ENCODE results near the gene AXIN2. TPM values are rescaled to one million over a fixed set of nuclear protein-coding genes. Genes with fewer than 3 reads are reported as not detected.

Gene AXIN2
- polyA plus RNA-seq, 1 donor = 12.4 TPM

GRCh38 chr17:65584604-65585521 is 23.4 kb upstream of the AXIN2 start:
- Histone ChIP-seq H3K36me3 (ENCODE audit: control insufficient read depth, insufficient read depth, low read length) (no peaks in the 10 kb centered on the region), H3K4me3 (ENCODE audit: low read length) (no peak overlapping the region), H3K9me3 (ENCODE audit: control insufficient read depth, low read depth, low read length) (no peaks in the 10 kb centered on the region), H3K4me1 (ENCODE audit: control insufficient read depth, insufficient read depth, low read length) (peaks cover 32% of the 10 kb centered on the region), H3K27ac (ENCODE audit: low read length) (no peak overlapping the region), H3K27me3 (ENCODE audit: control insufficient read depth, insufficient read depth, low read length) (no peaks in the 10 kb centered on the region)
- DNase-seq = no peak
- WGBS (ENCODE audit: insufficient coverage, low lambda C conversion rate) = 100% methylated on average over 1 of the region's 12 CpGs

- Histone ChIP-seq H3K4me3 (ENCODE audit: low read length) (no peak overlapping the region), H3K9me3 (ENCODE audit: control insufficient read depth, low read depth, low read length) (no peaks in the 10 kb centered on the region), H3K4me1 (ENCODE audit: control insufficient read depth, insufficient read depth, low read length) (peaks cover 26% of the 10 kb centered on the region), H3K36me3 (ENCODE audit: control insufficient read depth, insufficient read depth, low read length) (no peaks in the 10 kb centered on the region), H3K27me3 (ENCODE audit: control insufficient read depth, insufficient read depth, low read length) (no peaks in the 10 kb centered on the region), H3K27ac (ENCODE audit: low read length) (no peak overlapping the region)
- no CpG with 5 or more reads among the region's 10 CpGs for WGBS (ENCODE audit: insufficient coverage, low lambda C conversion rate)
- no peak for DNase-seq
These were observed 22.6 kb upstream of the AXIN2 start for GRCh38 chr17:65583921-65584603.

- no peak overlapping the region for H3K4me3 ChIP-seq (ENCODE audit: low read length)
- WGBS (ENCODE audit: insufficient coverage, low lambda C conversion rate) = no CpG with 5 or more reads among the region's 12 CpGs
- DNase-seq = peak; percentile 89 to 97
- H3K9me3 ChIP-seq (ENCODE audit: control insufficient read depth, low read depth, low read length) = no peaks in the 10 kb centered on the region
- no peaks in the 10 kb centered on the region for H3K36me3 ChIP-seq (ENCODE audit: control insufficient read depth, insufficient read depth, low read length)
- peaks cover 11% of the 10 kb centered on the region for H3K4me1 ChIP-seq (ENCODE audit: control insufficient read depth, insufficient read depth, low read length)
- peak overlapping the region; percentile 34 for H3K27ac ChIP-seq (ENCODE audit: low read length)
- H3K27me3 ChIP-seq (ENCODE audit: control insufficient read depth, insufficient read depth, low read length) = no peaks in the 10 kb centered on the region
These were observed 15.5 kb upstream of the AXIN2 start for GRCh38 chr17:65576939-65577338.

GRCh38 chr17:65573282-65573602 is 11.8 kb upstream of the AXIN2 start:
- H3K27me3 ChIP-seq (ENCODE audit: control insufficient read depth, insufficient read depth, low read length) = no peaks in the 10 kb centered on the region
- no peak overlapping the region for H3K4me3 ChIP-seq (ENCODE audit: low read length)
- peaks cover 11% of the 10 kb centered on the region for H3K4me1 ChIP-seq (ENCODE audit: control insufficient read depth, insufficient read depth, low read length)
- DNase-seq = no peak
- H3K36me3 ChIP-seq (ENCODE audit: control insufficient read depth, insufficient read depth, low read length) = no peaks in the 10 kb centered on the region
- no CpG with 5 or more reads among the region's 5 CpGs for whole genome bisulfite sequencing (ENCODE audit: insufficient coverage, low lambda C conversion rate)
- H3K9me3 ChIP-seq (ENCODE audit: control insufficient read depth, low read depth, low read length) = no peaks in the 10 kb centered on the region
- no peak overlapping the region for H3K27ac ChIP-seq (ENCODE audit: low read length)

- H3K4me1 ChIP-seq (ENCODE audit: control insufficient read depth, insufficient read depth, low read length) = peaks cover 11% of the 10 kb centered on the region
- DNase-seq = peak in 1 of 2 donors; percentile 28
- H3K36me3 ChIP-seq (ENCODE audit: control insufficient read depth, insufficient read depth, low read length) = no peaks in the 10 kb centered on the region
- no peak overlapping the region for H3K4me3 ChIP-seq (ENCODE audit: low read length)
- WGBS (ENCODE audit: insufficient coverage, low lambda C conversion rate) = no CpG with 5 or more reads among the region's 14 CpGs
- H3K27ac ChIP-seq (ENCODE audit: low read length) = no peak overlapping the region
- no peaks in the 10 kb centered on the region for H3K9me3 ChIP-seq (ENCODE audit: control insufficient read depth, low read depth, low read length)
- no peaks in the 10 kb centered on the region for H3K27me3 ChIP-seq (ENCODE audit: control insufficient read depth, insufficient read depth, low read length)
These were observed 11.3 kb upstream of the AXIN2 start for GRCh38 chr17:65572581-65573281.

- Histone ChIP-seq H3K4me3 (ENCODE audit: low read length) (no peak overlapping the region), H3K27ac (ENCODE audit: low read length) (no peak overlapping the region), H3K9me3 (ENCODE audit: control insufficient read depth, low read depth, low read length) (no peaks in the 10 kb centered on the region), H3K36me3 (ENCODE audit: control insufficient read depth, insufficient read depth, low read length) (no peaks in the 10 kb centered on the region), H3K4me1 (ENCODE audit: control insufficient read depth, insufficient read depth, low read length) (peaks cover 8% of the 10 kb centered on the region), H3K27me3 (ENCODE audit: control insufficient read depth, insufficient read depth, low read length) (no peaks in the 10 kb centered on the region)
- no peak for DNase-seq
- WGBS (ENCODE audit: insufficient coverage, low lambda C conversion rate) = 100% methylated on average over 1 of the region's 6 CpGs
These were observed 10.7 kb upstream of the AXIN2 start for GRCh38 chr17:65572186-65572580.

- H3K4me1 ChIP-seq (ENCODE audit: control insufficient read depth, insufficient read depth, low read length) = peaks cover 17% of the 10 kb centered on the region
- WGBS (ENCODE audit: insufficient coverage, low lambda C conversion rate) = no CpG with 5 or more reads among the region's 8 CpGs
- H3K27ac ChIP-seq (ENCODE audit: low read length) = no peak overlapping the region
- no peaks in the 10 kb centered on the region for H3K9me3 ChIP-seq (ENCODE audit: control insufficient read depth, low read depth, low read length)
- no peak for DNase-seq
- no peaks in the 10 kb centered on the region for H3K27me3 ChIP-seq (ENCODE audit: control insufficient read depth, insufficient read depth, low read length)
- no peak overlapping the region for H3K4me3 ChIP-seq (ENCODE audit: low read length)
- no peaks in the 10 kb centered on the region for H3K36me3 ChIP-seq (ENCODE audit: control insufficient read depth, insufficient read depth, low read length)
These were observed 7.5 kb upstream of the AXIN2 start for GRCh38 chr17:65568918-65569317.

GRCh38 chr17:65567566-65567965 is 6.1 kb upstream of the AXIN2 start:
- Histone ChIP-seq H3K27ac (ENCODE audit: low read length) (no peak overlapping the region), H3K4me3 (ENCODE audit: low read length) (no peak overlapping the region), H3K36me3 (ENCODE audit: control insufficient read depth, insufficient read depth, low read length) (no peaks in the 10 kb centered on the region), H3K27me3 (ENCODE audit: control insufficient read depth, insufficient read depth, low read length) (no peaks in the 10 kb centered on the region), H3K4me1 (ENCODE audit: control insufficient read depth, insufficient read depth, low read length) (peaks cover 28% of the 10 kb centered on the region), H3K9me3 (ENCODE audit: control insufficient read depth, low read depth, low read length) (no peaks in the 10 kb centered on the region)
- DNase-seq = no peak
- 98% methylated on average over 8 of the region's 12 CpGs for WGBS (ENCODE audit: insufficient coverage, low lambda C conversion rate)

- no CpG with 5 or more reads among the region's 4 CpGs for WGBS (ENCODE audit: insufficient coverage, low lambda C conversion rate)
- Histone ChIP-seq H3K27me3 (ENCODE audit: control insufficient read depth, insufficient read depth, low read length) (no peaks in the 10 kb centered on the region), H3K36me3 (ENCODE audit: control insufficient read depth, insufficient read depth, low read length) (no peaks in the 10 kb centered on the region), H3K4me3 (ENCODE audit: low read length) (no peak overlapping the region), H3K9me3 (ENCODE audit: control insufficient read depth, low read depth, low read length) (no peaks in the 10 kb centered on the region), H3K4me1 (ENCODE audit: control insufficient read depth, insufficient read depth, low read length) (peaks cover 35% of the 10 kb centered on the region), H3K27ac (ENCODE audit: low read length) (peak overlapping the region; percentile 84)
- no peak for DNase-seq
These were observed 4.1 kb upstream of the AXIN2 start for GRCh38 chr17:65565559-65565958.

GRCh38 chr17:65564793-65565192 is 3.3 kb upstream of the AXIN2 start:
- peak; percentile 94 to 97 for DNase-seq
- H3K27ac ChIP-seq (ENCODE audit: low read length) = peak overlapping the region; percentile 84
- H3K36me3 ChIP-seq (ENCODE audit: control insufficient read depth, insufficient read depth, low read length) = no peaks in the 10 kb centered on the region
- H3K9me3 ChIP-seq (ENCODE audit: control insufficient read depth, low read depth, low read length) = no peaks in the 10 kb centered on the region
- peaks cover under 1% of the 10 kb centered on the region for H3K27me3 ChIP-seq (ENCODE audit: control insufficient read depth, insufficient read depth, low read length)
- H3K4me3 ChIP-seq (ENCODE audit: low read length) = no peak overlapping the region
- whole genome bisulfite sequencing (ENCODE audit: insufficient coverage, low lambda C conversion rate) = no CpG with 5 or more reads among the region's 8 CpGs
- H3K4me1 ChIP-seq (ENCODE audit: control insufficient read depth, insufficient read depth, low read length) = peaks cover 35% of the 10 kb centered on the region
